OCI-LY7 (cell line): Measurements from ENCODE around the gene AUTS2. TPM values are rescaled to one million over a fixed set of nuclear protein-coding genes. Genes with fewer than 3 reads are reported as not detected.

Source experiments
- BruUV-seq: library from RNA; stranded (reverse); fragments of 400-500 nt; replicated peaks from 2 replicates; lab custom pipeline; 2021; lab: Mats Ljungman, UMichigan
- CTCF ChIA-PET: fragments of 300-600 bp; sonication (Branson Sonifier 250); formaldehyde crosslinking; loops from one replicate; lab custom pipeline; 2022; ENCODE audit warnings: antibody characterized with exemption; ENCODE audit not compliant: unreplicated experiment; lab: Charles Lee
- POLR2A ChIA-PET: fragments of 300-600 bp; sonication (Branson Sonifier 250); formaldehyde crosslinking; loops from one replicate; lab custom pipeline; 2022; ENCODE audit warnings: antibody characterized with exemption; lab: Charles Lee
- DNase-seq: peaks from one replicate; pipeline ENCODE4 v3.0.0-alpha.2; 2015; ENCODE audit warnings: low spot score
- H2AFZ ChIP-seq: fragments of 200-600 bp; sonication (generic), shearing (Covaris generic); 2 replicates; pipeline ENCODE4 v1.6.1; 2014; ENCODE audit warnings: mild to moderate bottlenecking, antibody characterized with exemption, low read length, moderate library complexity
- H3K27ac ChIP-seq: fragments of 200-600 bp; sonication (generic); 2 replicates; pipeline ENCODE4 v1.5.1; 2014; ENCODE audit warnings: mixed run types, low read depth, mild to moderate bottlenecking, moderate library complexity, low read length, inconsistent platforms; ENCODE audit not compliant: poor library complexity, severe bottlenecking
- H3K36me3 ChIP-seq: fragments of 200-600 bp; sonication (generic); 2 replicates; pipeline ENCODE4 v1.6.1; 2014; ENCODE audit warnings: mild to moderate bottlenecking, antibody characterized with exemption, low read length, moderate library complexity, mixed read lengths; ENCODE audit not compliant: insufficient read depth
- H3K4me1 ChIP-seq: fragments of 200-600 bp; sonication (generic); 2 replicates; pipeline ENCODE4 v1.5.1; 2014; ENCODE audit warnings: mild to moderate bottlenecking, low read length; ENCODE audit not compliant: insufficient read depth, poor library complexity, severe bottlenecking
- H3K4me2 ChIP-seq: fragments of 200-600 bp; sonication (generic); 2 replicates; pipeline ENCODE4 v1.6.1; 2014; ENCODE audit warnings: mild to moderate bottlenecking, low read length
- H3K4me3 ChIP-seq: fragments of 200-600 bp; sonication (generic); 2 replicates; pipeline ENCODE4 v1.5.1; 2014; ENCODE audit warnings: mild to moderate bottlenecking, low read depth, low read length; ENCODE audit not compliant: poor library complexity, severe bottlenecking
- H3K79me2 ChIP-seq: fragments of 200-600 bp; sonication (generic); 2 replicates; pipeline ENCODE4 v1.6.1; 2016; ENCODE audit warnings: low read depth, mild to moderate bottlenecking, low read length, moderate library complexity, mixed read lengths; ENCODE audit not compliant: insufficient read depth
- H3K9me2 ChIP-seq: fragments of 200-600 bp; sonication (generic); 2 replicates; pipeline ENCODE4 v1.6.1; 2016; ENCODE audit warnings: mild to moderate bottlenecking, low read length, mixed read lengths; ENCODE audit not compliant: insufficient read depth
- H3K9me3 ChIP-seq: fragments of 200-600 bp; sonication (generic); 2 replicates; pipeline ENCODE4 v1.6.1; 2014; ENCODE audit warnings: mild to moderate bottlenecking, mixed run types, low read length, mixed read lengths
- H4K20me1 ChIP-seq: fragments of 200-600 bp; sonication (generic); 2 replicates; pipeline ENCODE4 v1.6.1; 2014; ENCODE audit warnings: mild to moderate bottlenecking, antibody characterized with exemption, low read length, moderate library complexity, mixed read lengths; ENCODE audit not compliant: insufficient read depth
- CTCF ChIP-seq: fragments of 200-600 bp; sonication (generic); conservative IDR thresholded peaks from 2 replicates; pipeline ENCODE4 v1.5.1; 2014; ENCODE audit warnings: mild to moderate bottlenecking, antibody characterized with exemption, low read length, moderate library complexity, mixed read lengths
- EZH2phosphoT487 ChIP-seq: fragments of 200-600 bp; sonication (generic); IDR thresholded peaks from 2 replicates; pipeline ENCODE4 v1.6.1; 2018; ENCODE audit warnings: low read depth, borderline replicate concordance, mild to moderate bottlenecking, mixed run types, antibody characterized with exemption, low read length, moderate library complexity, mixed read lengths
- intact Hi-C: fragments of 100-400 bp; cut with micrococcal nuclease; formaldehyde crosslinking; loops from one replicate; pipeline ENCODE4 v1.10.0; 2022; ENCODE audit not compliant: unreplicated experiment
- total RNA-seq, 2 experiments: library from RNA; depleted of rRNA in 1 of 2; stranded (reverse); fragments of >200 nt in 1 of 2; shearing (Covaris generic) in 1 of 2; gene quantifications; 2 replicates each; pipeline ENCODE4 v1.2.3, GENCODE V29; 2014 to 2022

The AUTS2 gene
- total RNA-seq, 2 experiments from 2014 or later, result 37.9 to 78.5 TPM

- Histone ChIP-seq H2AFZ (no peak overlapping the region), H3K27ac (no peak overlapping the region), H3K4me1 (no peaks in the 10 kb centered on the region), H3K9me2 (no peaks in the 10 kb centered on the region), H3K79me2 (no peaks in the 10 kb centered on the region), H3K4me3 (no peak overlapping the region), H3K36me3 (peaks cover 21% of the 10 kb centered on the region), H3K4me2 (no peak overlapping the region), H3K9me3 (no peaks in the 10 kb centered on the region), H4K20me1 (no peaks in the 10 kb centered on the region)
- POLR2A ChIA-PET, result interaction anchor here (1.0 kb wide), 1 partner anchor 75 kb away, joined by 3 read pairs; no protein-coding TSS in a partner anchor
- DNase-seq, result no peak
- CTCF ChIA-PET, result no interaction called here
- BruUV-seq, result no TSS peak
- no peak for TF ChIP-seq CTCF
- intact Hi-C loops, result no loop called here
Observed at GRCh38 chr7:70706698-70707097, 1108.4 kb downstream of the AUTS2 start.

- Histone ChIP-seq H3K9me3 (no peaks in the 10 kb centered on the region), H3K4me2 (no peak overlapping the region), H3K4me3 (no peak overlapping the region), H3K9me2 (no peaks in the 10 kb centered on the region), H3K36me3 (peaks cover 16% of the 10 kb centered on the region), H3K27ac (no peak overlapping the region), H3K4me1 (no peaks in the 10 kb centered on the region), H3K79me2 (no peaks in the 10 kb centered on the region), H2AFZ (no peak overlapping the region), H4K20me1 (no peaks in the 10 kb centered on the region)
- BruUV-seq, result no TSS peak
- no peak for DNase-seq
- POLR2A ChIA-PET, result interaction anchor here (0.6 kb wide), 1 partner anchor 25 kb away, joined by 3 read pairs; no protein-coding TSS in a partner anchor
- TF ChIP-seq EZH2phosphoT487 (no peak), CTCF (no peak)
- CTCF ChIA-PET, result no interaction called here
- intact Hi-C loops, result no loop called here
Observed at GRCh38 chr7:70707823-70708243, 1109.6 kb downstream of the AUTS2 start.

- H3K4me3 ChIP-seq, result no peak overlapping the region
- H3K27ac ChIP-seq, result no peak overlapping the region
- peaks cover 9% of the 10 kb centered on the region for H3K36me3 ChIP-seq
- no peak overlapping the region for H2AFZ ChIP-seq
- H3K9me3 ChIP-seq, result no peaks in the 10 kb centered on the region
- ChIA-PET CTCF (no interaction called here), POLR2A (interaction anchor here (0.7 kb wide), 1 partner anchor 635 kb away, joined by 3 read pairs; no protein-coding TSS in a partner anchor)
- no peak for DNase-seq
- intact Hi-C loops, result no loop called here
- H3K4me2 ChIP-seq, result no peak overlapping the region
- H3K79me2 ChIP-seq, result no peaks in the 10 kb centered on the region
- no peaks in the 10 kb centered on the region for H3K4me1 ChIP-seq
- TF ChIP-seq EZH2phosphoT487 (no peak), CTCF (no peak)
- BruUV-seq, result no TSS peak
- H4K20me1 ChIP-seq, result no peaks in the 10 kb centered on the region
- H3K9me2 ChIP-seq, result no peaks in the 10 kb centered on the region
Observed at GRCh38 chr7:70710011-70710480, 1111.8 kb downstream of the AUTS2 start.
